ENCODE data around the gene DUSP7. TPM values are rescaled to one million over a fixed set of nuclear protein-coding genes. Genes with fewer than 3 reads are reported as not detected.

The DUSP7 gene
- total RNA-seq, 1 experiment from 2014 or later: 40.9 TPM

GRCh38 chr3:52026041-52026440 lies 30.3 kb downstream of the DUSP7 start:
- DNase-seq (no peak), ATAC-seq (no peak)
- TF ChIP-seq CTCF (conservative IDR thresholded peaks at IDR 0.05; ENCODE audit: low read depth, low read length) (no peak), EZH2 (IDR thresholded peaks at IDR 0.05; ENCODE audit: low read length, unreplicated experiment) (no peak), EZH2phosphoT487 (IDR thresholded peaks at IDR 0.05; ENCODE audit: borderline replicate concordance, low read length) (no peak)
- POLR2A ChIA-PET (ENCODE audit: unreplicated experiment): no interaction called here
- no peaks in the 10 kb centered on the region for H3K79me2 ChIP-seq (ENCODE audit: low read length)
- no peak overlapping the region for H2AFZ ChIP-seq (ENCODE audit: low read length)
- H3K9ac ChIP-seq (ENCODE audit: low read length): no peak overlapping the region
- H3K27me3 ChIP-seq (ENCODE audit: low read length): no peaks in the 10 kb centered on the region
- no peaks in the 10 kb centered on the region for H3K9me3 ChIP-seq (ENCODE audit: low read length)
- H3K27ac ChIP-seq (ENCODE audit: low read length): no peak overlapping the region
- no peaks in the 10 kb centered on the region for H3K36me3 ChIP-seq (ENCODE audit: low read depth, low read length)
- H3K4me1 ChIP-seq (ENCODE audit: insufficient read depth, low read length): no peaks in the 10 kb centered on the region
- no peak overlapping the region for H3K4me2 ChIP-seq (ENCODE audit: low read length)
- H3K4me3 ChIP-seq (ENCODE audit: low read length): no peak overlapping the region
- CTCF ChIA-PET: no interaction called here
- H3F3A ChIP-seq (ENCODE audit: low read length, unreplicated experiment): no peaks in the 10 kb centered on the region
- H3K9me2 ChIP-seq (replicated peaks; ENCODE audit: low read length): no peaks in the 10 kb centered on the region
- BruUV-seq (replicated peaks): no TSS peak
- intact Hi-C loops (cut with micrococcal nuclease): no loop called here
- H4K20me1 ChIP-seq (ENCODE audit: low read length): no peaks in the 10 kb centered on the region

GRCh38 chr3:52025453-52025852 lies 30.9 kb downstream of the DUSP7 start:
- POLR2A ChIA-PET (ENCODE audit: unreplicated experiment): no interaction called here

More at GRCh38 chr3:52025453-52025852, 30.9 kb downstream of the DUSP7 start:
- Histone ChIP-seq H3K27ac (ENCODE audit: low read length) (no peak overlapping the region), H3K79me2 (ENCODE audit: low read length) (no peaks in the 10 kb centered on the region), H3K9me3 (ENCODE audit: low read length) (no peaks in the 10 kb centered on the region), H3K27me3 (ENCODE audit: low read length) (no peaks in the 10 kb centered on the region), H3K9me2 (replicated peaks; ENCODE audit: low read length) (no peaks in the 10 kb centered on the region), H3K36me3 (ENCODE audit: low read depth, low read length) (no peaks in the 10 kb centered on the region), H3K4me3 (ENCODE audit: low read length) (no peak overlapping the region), H4K20me1 (ENCODE audit: low read length) (no peaks in the 10 kb centered on the region), H3K9ac (ENCODE audit: low read length) (no peak overlapping the region), H3K4me2 (ENCODE audit: low read length) (no peak overlapping the region), H2AFZ (ENCODE audit: low read length) (no peak overlapping the region), H3F3A (ENCODE audit: low read length, unreplicated experiment) (no peaks in the 10 kb centered on the region), H3K4me1 (ENCODE audit: insufficient read depth, low read length) (no peaks in the 10 kb centered on the region)
- BruUV-seq (replicated peaks): no TSS peak
- CTCF ChIA-PET: no interaction called here
- no peak for TF ChIP-seq CTCF (conservative IDR thresholded peaks at IDR 0.05; ENCODE audit: low read depth, low read length)
- TF ChIP-seq EZH2 (IDR thresholded peaks at IDR 0.05; ENCODE audit: low read length, unreplicated experiment): no peak
- TF ChIP-seq EZH2phosphoT487 (IDR thresholded peaks at IDR 0.05; ENCODE audit: borderline replicate concordance, low read length): no peak
- no peak for DNase-seq
- intact Hi-C loops (cut with micrococcal nuclease): no loop called here
- no peak for ATAC-seq
